Esophagus (tissue), 2 donors: ENCODE results near the gene APIP. TPM values are rescaled to one million over a fixed set of nuclear protein-coding genes. Genes with fewer than 3 reads are reported as not detected.

Experiments
- H3K27ac ChIP-seq, 2 donors: one replicate each; pipeline ENCODE4 v1.5.1; 2013; ENCODE audit warnings: low read depth in 2 of 2, mild to moderate bottlenecking in 2 of 2, inconsistent platforms in 1 of 2, low read length in 1 of 2, moderate library complexity in 1 of 2
- H3K27me3 ChIP-seq, 2 donors: one replicate each; pipeline ENCODE4 v1.6.1; 2013; ENCODE audit warnings: low read length in 2 of 2, control low read depth in 1 of 2, mild to moderate bottlenecking in 1 of 2; ENCODE audit not compliant: insufficient read depth in 2 of 2, control insufficient read depth in 1 of 2
- H3K36me3 ChIP-seq, 2 donors: one replicate each; pipeline ENCODE4 v1.6.1; 2013; ENCODE audit warnings: low read length in 1 of 2; ENCODE audit not compliant: control insufficient read depth in 2 of 2, insufficient read depth in 2 of 2
- H3K4me1 ChIP-seq, 2 donors: one replicate each; pipeline ENCODE4 v1.6.1; 2013; ENCODE audit warnings: low read length in 1 of 2; ENCODE audit not compliant: control insufficient read depth in 2 of 2, insufficient read depth in 2 of 2
- H3K4me3 ChIP-seq, 2 donors: one replicate each; pipeline ENCODE4 v1.5.1; 2013; ENCODE audit warnings: low read length in 2 of 2, mild to moderate bottlenecking in 2 of 2, low read depth in 1 of 2, moderate library complexity in 1 of 2
- H3K9me3 ChIP-seq, 2 donors: one replicate each; pipeline ENCODE4 v1.6.1; 2013; ENCODE audit warnings: mild to moderate bottlenecking in 2 of 2, low read depth in 1 of 2, low read length in 1 of 2, moderate library complexity in 1 of 2; ENCODE audit not compliant: control insufficient read depth in 2 of 2, insufficient read depth in 1 of 2
- WGBS, 2 donors: extraction: QIAGEN DNeasy Blood & Tissue Kit; methylation state at CpG; one replicate each; pipeline ENCODE4 v1.1.7; 2013; 5-methylcytosine and 5-hydroxymethylcytosine counted together
- polyA plus RNA-seq, 2 donors: library from polyadenylated mRNA; stranded (reverse); fragments of 200-250 nt; gene quantifications; one replicate each; pipeline ENCODE4 v1.2.3, GENCODE V29; 2013
- donor health status: healthy with polysubstance abuse.
- donor health status: Bipolar disorder and iron deficiency.

The APIP gene
- polyA plus RNA-seq, 2 donors, result 8.5 to 12.5 TPM

DNA sequence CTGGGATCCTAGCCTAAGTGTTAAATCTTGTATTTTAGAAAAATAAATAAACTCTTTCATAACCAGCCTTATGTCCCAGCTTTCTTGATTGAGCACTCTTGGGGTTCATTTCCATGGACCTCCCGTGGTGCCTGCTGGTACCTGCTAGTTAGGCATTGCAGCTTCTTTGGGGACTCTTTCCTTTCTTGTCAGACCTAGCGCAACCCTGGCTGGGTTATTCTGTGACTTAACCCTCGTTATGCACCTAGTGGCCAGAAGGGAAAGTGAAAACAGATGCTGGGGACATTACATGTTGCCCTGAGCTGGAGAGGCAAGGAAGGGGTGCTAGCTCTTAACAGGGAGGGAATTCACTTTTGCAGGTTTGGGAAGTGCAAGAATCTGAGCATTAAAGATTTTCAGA is 46.8 kb downstream of the APIP start:
- H3K27ac ChIP-seq, result no peak overlapping the region
- H3K9me3 ChIP-seq, result no peaks in the 10 kb centered on the region
- 77 to 80% methylated on average over 3 of the region's 3 CpGs for WGBS, 2 donors
- H3K27me3 ChIP-seq, result no peaks in the 10 kb centered on the region
- H3K4me3 ChIP-seq, result no peak overlapping the region
- H3K36me3 ChIP-seq, result no peaks in the 10 kb centered on the region
- peaks cover 0 to 7% of the 10 kb centered on the region in 2 donors for H3K4me1 ChIP-seq

DNA sequence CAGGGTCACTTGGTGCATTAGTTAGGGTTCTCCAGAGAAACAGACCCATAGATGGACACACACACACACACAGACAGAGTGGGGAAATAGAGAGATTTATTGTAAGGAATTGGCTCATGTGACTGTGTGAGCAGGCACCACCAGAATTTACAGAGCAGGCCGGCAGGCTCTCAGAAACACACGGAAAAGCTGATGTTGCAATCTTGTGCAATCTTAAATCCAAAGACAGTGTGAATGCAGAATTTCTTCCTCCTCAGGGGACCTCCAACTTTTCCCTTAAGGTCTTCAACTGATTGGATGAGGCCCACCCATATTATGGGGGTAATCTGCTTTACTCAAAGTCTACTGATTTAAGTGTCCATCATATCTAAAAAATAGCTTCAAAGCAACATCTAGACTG is 49.8 kb downstream of the APIP start:
- peaks cover 0 to 4% of the 10 kb centered on the region in 2 donors for H3K4me1 ChIP-seq
- no peaks in the 10 kb centered on the region for H3K9me3 ChIP-seq
- no peak overlapping the region for H3K4me3 ChIP-seq
- H3K27ac ChIP-seq, result no peak overlapping the region
- H3K27me3 ChIP-seq, result no peaks in the 10 kb centered on the region
- 53 to 88% methylated on average over 2 of the region's 2 CpGs for WGBS, 2 donors
- no peaks in the 10 kb centered on the region for H3K36me3 ChIP-seq

DNA sequence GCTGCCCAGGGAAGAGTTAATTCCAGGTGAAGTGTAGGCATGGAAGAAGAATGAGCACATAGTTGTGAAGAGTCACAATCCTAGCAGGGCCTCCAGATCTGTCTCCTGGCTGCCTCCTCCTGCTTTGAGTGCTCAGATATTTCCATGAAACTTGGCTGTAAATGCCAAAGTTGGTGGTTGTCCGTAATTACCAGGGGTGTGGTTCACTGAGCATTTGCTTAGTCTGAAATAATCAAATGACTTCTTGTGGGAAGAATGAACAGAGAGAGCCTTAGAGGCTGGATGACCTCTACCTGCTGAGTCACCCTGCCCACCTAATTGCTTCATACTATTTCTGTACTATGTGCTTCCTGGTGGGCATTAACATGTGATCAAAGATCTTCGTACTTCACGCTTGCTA is 50.9 kb downstream of the APIP start:
- no peaks in the 10 kb centered on the region for H3K36me3 ChIP-seq
- H3K4me3 ChIP-seq, result no peak overlapping the region
- no peak overlapping the region for H3K27ac ChIP-seq
- peaks cover 0 to 4% of the 10 kb centered on the region in 2 donors for H3K4me1 ChIP-seq
- H3K27me3 ChIP-seq, result no peaks in the 10 kb centered on the region
- no peaks in the 10 kb centered on the region for H3K9me3 ChIP-seq
- 85 to 91% methylated on average over 3 of the region's 3 CpGs for WGBS, 2 donors

DNA sequence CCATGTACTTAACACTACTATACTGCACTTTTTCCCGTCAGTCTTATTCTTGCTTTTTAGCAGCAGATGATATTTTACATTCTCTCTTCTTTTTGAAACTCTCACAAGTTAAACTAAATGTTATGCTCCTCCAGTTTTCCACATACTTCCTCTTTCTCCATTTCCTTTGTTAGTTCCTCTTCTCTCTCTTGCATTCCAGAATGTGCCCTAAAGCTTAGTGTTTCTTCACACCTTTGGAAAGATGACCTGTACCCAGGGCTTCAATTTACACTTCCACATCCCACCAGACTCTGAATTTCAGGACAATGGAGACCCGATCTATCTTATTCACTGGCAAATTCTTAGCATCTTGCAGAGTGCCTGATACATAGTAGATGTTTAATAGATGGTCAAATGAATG is 51.8 kb downstream of the APIP start:
- Histone ChIP-seq H3K4me1 (peaks cover 0 to 3% of the 10 kb centered on the region in 2 donors), H3K36me3 (no peaks in the 10 kb centered on the region), H3K27me3 (no peaks in the 10 kb centered on the region), H3K27ac (no peak overlapping the region), H3K9me3 (no peaks in the 10 kb centered on the region), H3K4me3 (no peak overlapping the region)
- 87 to 92% methylated on average over 2 of the region's 2 CpGs for whole genome bisulfite sequencing, 2 donors

DNA sequence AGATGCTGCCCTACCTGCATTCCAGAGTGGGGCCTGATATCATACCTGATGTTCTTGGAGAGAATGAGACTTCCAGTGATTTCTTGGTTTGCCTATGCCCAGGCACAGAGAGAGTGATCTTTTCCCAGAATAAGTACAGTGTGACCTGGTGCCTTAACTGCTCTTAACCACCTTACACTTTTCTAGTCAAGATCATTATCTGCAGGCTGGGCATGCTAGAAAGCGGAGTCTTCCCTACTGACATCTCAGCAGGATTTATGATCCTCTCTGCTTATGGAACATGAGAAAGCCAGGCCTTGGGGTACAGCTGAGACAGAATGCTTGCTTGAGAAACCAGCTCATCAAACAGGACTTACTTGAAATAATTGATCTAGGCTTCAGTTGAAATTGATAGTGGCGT is 53.1 kb downstream of the APIP start:
- WGBS, 2 donors, result 44 to 53% methylated on average over 2 of the region's 2 CpGs
- H3K36me3 ChIP-seq, result no peaks in the 10 kb centered on the region
- no peaks in the 10 kb centered on the region for H3K27me3 ChIP-seq
- H3K4me3 ChIP-seq, result no peak overlapping the region
- no peaks in the 10 kb centered on the region for H3K9me3 ChIP-seq
- H3K27ac ChIP-seq, result peak overlapping the region in 1 of 2 donors; percentile 4
- peaks cover 0 to 4% of the 10 kb centered on the region in 2 donors for H3K4me1 ChIP-seq

DNA sequence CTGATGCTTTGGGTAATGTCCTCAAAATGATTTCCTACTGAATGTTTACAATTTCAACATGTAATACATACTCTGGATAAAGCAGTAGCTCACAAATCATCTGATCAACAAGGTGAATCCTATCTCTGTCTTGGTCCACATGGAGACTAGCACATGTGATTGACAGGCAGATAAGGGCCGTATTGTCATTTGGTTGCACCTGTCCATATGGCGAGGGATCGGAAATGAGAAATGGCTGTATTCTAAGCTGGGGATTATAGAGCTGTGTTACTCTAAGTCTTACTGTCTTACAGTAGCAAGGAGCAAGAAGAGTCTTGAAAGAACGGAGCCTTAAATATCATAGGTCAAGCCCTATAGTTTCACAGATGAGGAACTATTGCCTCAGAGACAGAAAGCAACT is 55.7 kb downstream of the APIP start:
- 60 to 63% methylated on average over 4 of the region's 4 CpGs for WGBS, 2 donors
- H3K27ac ChIP-seq, result peak overlapping the region; percentile 55 to 64
- H3K4me1 ChIP-seq, result peaks cover 0 to 4% of the 10 kb centered on the region in 2 donors
- no peaks in the 10 kb centered on the region for H3K27me3 ChIP-seq
- no peak overlapping the region for H3K4me3 ChIP-seq
- H3K36me3 ChIP-seq, result no peaks in the 10 kb centered on the region
- H3K9me3 ChIP-seq, result no peaks in the 10 kb centered on the region

DNA sequence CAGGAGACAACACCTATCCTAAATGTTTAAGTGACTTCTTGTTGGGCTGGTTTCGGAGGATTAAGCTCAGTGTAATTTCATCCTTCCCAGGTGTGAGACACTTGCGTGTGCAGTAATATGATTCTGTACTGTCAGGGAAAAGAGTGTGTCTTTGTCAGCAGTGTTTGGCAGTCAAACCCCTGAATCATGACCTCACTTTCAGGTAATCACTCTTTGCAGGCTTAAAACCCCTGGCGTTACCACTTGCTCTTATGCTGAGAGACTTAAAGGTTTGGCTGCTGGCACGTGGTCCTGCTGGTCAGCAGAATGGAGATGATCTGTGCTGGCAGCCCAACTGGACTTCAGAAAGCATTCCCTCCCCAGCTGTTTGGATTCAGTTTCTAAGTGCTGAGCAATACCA is 56.1 kb downstream of the APIP start:
- Histone ChIP-seq H3K27me3 (no peaks in the 10 kb centered on the region), H3K9me3 (no peaks in the 10 kb centered on the region), H3K27ac (peak overlapping the region; percentile 88 to 94), H3K4me1 (peaks cover 0 to 4% of the 10 kb centered on the region in 2 donors), H3K36me3 (no peaks in the 10 kb centered on the region), H3K4me3 (no peak overlapping the region)
- 39 to 43% methylated on average over 4 of the region's 4 CpGs for WGBS, 2 donors

DNA sequence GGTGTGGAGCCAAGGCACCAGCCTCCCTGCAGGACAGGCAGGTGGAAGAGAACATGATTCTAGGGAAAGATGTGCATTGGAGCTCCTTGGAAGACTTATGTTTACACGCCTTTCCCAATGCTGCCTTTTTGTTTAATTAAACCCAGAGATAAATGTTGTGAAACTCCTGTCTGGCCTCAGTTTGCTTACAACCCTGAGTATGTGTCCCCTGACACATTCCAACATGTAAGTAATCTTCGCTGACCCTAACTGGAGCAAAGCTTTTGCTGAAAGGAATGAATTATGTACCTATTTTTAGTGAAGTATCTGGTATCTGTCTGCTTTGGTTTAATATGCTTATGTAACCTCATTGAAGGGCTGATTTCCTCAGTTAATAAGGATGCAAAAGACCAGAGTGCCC is 56.7 kb downstream of the APIP start:
- Histone ChIP-seq H3K9me3 (no peaks in the 10 kb centered on the region), H3K4me1 (peaks cover 0 to 4% of the 10 kb centered on the region in 2 donors), H3K27ac (peak overlapping the region; percentile 88 to 94), H3K27me3 (no peaks in the 10 kb centered on the region), H3K36me3 (no peaks in the 10 kb centered on the region), H3K4me3 (no peak overlapping the region)
- 42 to 54% methylated on average over 2 of the region's 2 CpGs for WGBS, 2 donors

DNA sequence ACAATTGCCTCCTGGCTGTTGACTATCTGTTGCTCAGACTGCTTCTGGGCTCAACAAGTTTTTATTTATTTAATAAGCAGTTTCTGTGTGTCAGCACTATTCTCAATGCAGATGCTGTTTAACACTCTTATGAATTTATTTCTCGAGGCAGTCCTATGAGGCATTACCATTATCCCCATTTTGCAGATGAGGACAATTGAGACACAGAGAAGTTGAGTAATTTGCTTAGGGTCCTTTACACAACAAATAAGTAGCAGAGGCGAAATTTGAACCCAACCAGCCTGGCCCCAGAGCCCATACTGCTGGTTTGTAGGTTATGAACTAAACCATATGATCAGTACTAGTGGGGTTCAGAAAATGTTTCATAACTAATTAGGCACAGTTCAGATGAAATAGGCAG is 58.7 kb downstream of the APIP start:
- peak overlapping the region; percentile 18 to 74 for H3K27ac ChIP-seq
- no peaks in the 10 kb centered on the region for H3K27me3 ChIP-seq
- H3K9me3 ChIP-seq, result no peaks in the 10 kb centered on the region
- no peak overlapping the region for H3K4me3 ChIP-seq
- WGBS, 2 donors, result 57 to 58% methylated on average over 2 of the region's 2 CpGs
- H3K36me3 ChIP-seq, result no peaks in the 10 kb centered on the region
- peaks cover 0 to 4% of the 10 kb centered on the region in 2 donors for H3K4me1 ChIP-seq

DNA sequence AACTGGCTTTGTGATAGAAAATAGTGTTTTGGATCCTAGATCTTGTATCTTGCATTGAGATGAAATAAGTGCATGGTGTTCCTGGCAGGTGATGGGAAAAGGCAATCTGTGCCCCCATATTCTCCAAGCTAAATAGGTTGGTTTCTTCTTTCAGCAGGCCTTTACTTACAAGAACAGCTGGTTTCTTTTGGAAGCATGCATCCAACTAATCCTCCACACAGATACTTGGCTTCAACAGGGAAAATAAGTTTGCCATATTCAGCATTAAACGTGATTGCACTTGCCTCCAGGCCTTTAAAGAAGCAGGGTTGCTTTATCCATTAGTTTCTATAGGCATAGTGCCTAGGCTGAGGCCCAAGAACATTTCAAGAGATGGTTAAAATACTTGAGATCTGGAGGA is 59.9 kb downstream of the APIP start:
- Histone ChIP-seq H3K4me1 (peaks cover 0 to 4% of the 10 kb centered on the region in 2 donors), H3K36me3 (no peaks in the 10 kb centered on the region), H3K9me3 (no peaks in the 10 kb centered on the region), H3K4me3 (no peak overlapping the region), H3K27me3 (no peaks in the 10 kb centered on the region), H3K27ac (peak overlapping the region; percentile 54 to 93)
- WGBS, 2 donors, result 21 to 61% methylated on average over 1 of the region's 1 CpG
